Activated CD4-positive, alpha-beta memory T cell treated with anti-CD3 and anti-CD28 coated beads, Interleukin-2, amount 10 ng/mL, durations not matched to agents 7 days and 5 days (primary cell): ENCODE measurements around the gene MIA2. TPM values are rescaled to one million over a fixed set of nuclear protein-coding genes. Genes with fewer than 3 reads are reported as not detected.
"Not testable (repeated sequence)": the region's sequence is repeated elsewhere in the genome, so short reads cannot be mapped to it uniquely, and the experiment has no call there.

ENCODE experiments used
- CTCF ChIA-PET: fragments of 350-600 bp; sonication (Branson Sonifier 250); formaldehyde crosslinking; loops from one replicate; lab custom pipeline; 2021; ENCODE audit warnings: antibody characterized with exemption, inconsistent platforms; lab: Charles Lee
- POLR2A ChIA-PET: fragments of 350-600 bp; sonication (Branson Sonifier 250); formaldehyde crosslinking; loops from one replicate; lab custom pipeline; 2021; ENCODE audit warnings: antibody characterized with exemption; lab: Charles Lee
- DNase-seq: peaks from one replicate; pipeline ENCODE4 v3.0.0-alpha.2; 2020
- H3K27ac Mint-ChIP-seq: one replicate; pipeline ENCODE4 v1.8.0; 2021; ENCODE audit warnings: mild to moderate bottlenecking, mixed read lengths
- H3K27me3 Mint-ChIP-seq: one replicate; pipeline ENCODE4 v1.8.0; 2021; ENCODE audit warnings: mixed read lengths
- H3K36me3 Mint-ChIP-seq: one replicate; pipeline ENCODE4 v1.8.0; 2021; ENCODE audit warnings: low read depth, mixed read lengths
- H3K4me1 Mint-ChIP-seq: one replicate; pipeline ENCODE4 v1.8.0; 2021; ENCODE audit warnings: mixed read lengths
- H3K4me3 Mint-ChIP-seq: one replicate; pipeline ENCODE4 v1.8.0; 2021; ENCODE audit warnings: mild to moderate bottlenecking, mixed read lengths
- H3K9me3 Mint-ChIP-seq: one replicate; pipeline ENCODE4 v1.8.0; 2021; ENCODE audit warnings: mixed read lengths
- total RNA-seq, 2 experiments: library from RNA; stranded (reverse); gene quantifications; one replicate each; pipeline ENCODE4 v1.2.3, GENCODE V29; 2021

The MIA2 gene, protein sequence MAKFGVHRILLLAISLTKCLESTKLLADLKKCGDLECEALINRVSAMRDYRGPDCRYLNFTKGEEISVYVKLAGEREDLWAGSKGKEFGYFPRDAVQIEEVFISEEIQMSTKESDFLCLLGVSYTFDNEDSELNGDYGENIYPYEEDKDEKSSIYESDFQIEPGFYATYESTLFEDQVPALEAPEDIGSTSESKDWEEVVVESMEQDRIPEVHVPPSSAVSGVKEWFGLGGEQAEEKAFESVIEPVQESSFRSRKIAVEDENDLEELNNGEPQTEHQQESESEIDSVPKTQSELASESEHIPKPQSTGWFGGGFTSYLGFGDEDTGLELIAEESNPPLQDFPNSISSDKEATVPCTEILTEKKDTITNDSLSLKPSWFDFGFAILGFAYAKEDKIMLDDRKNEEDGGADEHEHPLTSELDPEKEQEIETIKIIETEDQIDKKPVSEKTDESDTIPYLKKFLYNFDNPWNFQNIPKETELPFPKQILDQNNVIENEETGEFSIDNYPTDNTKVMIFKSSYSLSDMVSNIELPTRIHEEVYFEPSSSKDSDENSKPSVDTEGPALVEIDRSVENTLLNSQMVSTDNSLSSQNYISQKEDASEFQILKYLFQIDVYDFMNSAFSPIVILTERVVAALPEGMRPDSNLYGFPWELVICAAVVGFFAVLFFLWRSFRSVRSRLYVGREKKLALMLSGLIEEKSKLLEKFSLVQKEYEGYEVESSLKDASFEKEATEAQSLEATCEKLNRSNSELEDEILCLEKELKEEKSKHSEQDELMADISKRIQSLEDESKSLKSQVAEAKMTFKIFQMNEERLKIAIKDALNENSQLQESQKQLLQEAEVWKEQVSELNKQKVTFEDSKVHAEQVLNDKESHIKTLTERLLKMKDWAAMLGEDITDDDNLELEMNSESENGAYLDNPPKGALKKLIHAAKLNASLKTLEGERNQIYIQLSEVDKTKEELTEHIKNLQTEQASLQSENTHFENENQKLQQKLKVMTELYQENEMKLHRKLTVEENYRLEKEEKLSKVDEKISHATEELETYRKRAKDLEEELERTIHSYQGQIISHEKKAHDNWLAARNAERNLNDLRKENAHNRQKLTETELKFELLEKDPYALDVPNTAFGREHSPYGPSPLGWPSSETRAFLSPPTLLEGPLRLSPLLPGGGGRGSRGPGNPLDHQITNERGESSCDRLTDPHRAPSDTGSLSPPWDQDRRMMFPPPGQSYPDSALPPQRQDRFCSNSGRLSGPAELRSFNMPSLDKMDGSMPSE (N-terminal part only)
- total RNA-seq, result 10 to 100 TPM; 30.8 to 33.0 TPM

DNA sequence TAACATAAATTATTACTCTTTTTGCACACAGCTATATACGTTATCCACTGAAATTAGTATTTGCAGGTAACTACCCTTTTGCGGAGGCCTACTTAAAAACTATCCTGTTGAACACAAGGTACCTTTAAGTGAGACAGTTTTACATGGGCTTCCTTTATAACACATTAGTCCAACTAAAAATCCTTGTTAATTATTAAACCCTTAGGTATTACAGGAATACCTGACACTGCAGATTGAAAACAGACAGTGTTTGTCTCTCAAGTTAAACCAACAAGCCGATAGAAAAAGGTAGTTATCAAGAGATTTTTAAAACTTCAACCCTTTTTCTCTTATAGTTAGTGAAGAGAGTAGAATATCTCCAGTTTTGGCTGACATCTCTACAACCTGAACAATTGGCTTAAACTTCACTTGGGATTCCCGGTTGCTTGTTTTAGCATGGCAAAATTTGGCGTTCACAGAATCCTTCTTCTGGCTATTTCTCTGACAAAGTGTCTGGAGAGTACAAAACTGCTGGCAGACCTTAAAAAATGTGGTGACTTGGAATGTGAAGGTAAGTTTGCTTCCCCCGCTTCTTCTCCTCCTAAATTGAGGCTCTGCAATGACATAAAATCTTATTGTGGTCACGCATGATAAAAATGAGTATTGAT, at the start of gene MIA2:
Gene MIA2 (plus strand): TSS at position 236 of the 647 bp plus-strand sequence. CDS start 200 bp downstream, at position 436.
- ChIA-PET POLR2A (no interaction called here), CTCF (no interaction called here)
- no peaks in the 10 kb centered on the region for H3K36me3 Mint-ChIP-seq
- no peak for DNase-seq
- no peaks in the 10 kb centered on the region for H3K27me3 Mint-ChIP-seq
- H3K9me3 Mint-ChIP-seq, result no peaks in the 10 kb centered on the region
- peaks cover 45% of the 10 kb centered on the region for H3K4me1 Mint-ChIP-seq
- H3K27ac Mint-ChIP-seq, result peak within 1 kb of the TSS; percentile 75
- H3K4me3 Mint-ChIP-seq, result no peak within 1 kb of the TSS

DNA sequence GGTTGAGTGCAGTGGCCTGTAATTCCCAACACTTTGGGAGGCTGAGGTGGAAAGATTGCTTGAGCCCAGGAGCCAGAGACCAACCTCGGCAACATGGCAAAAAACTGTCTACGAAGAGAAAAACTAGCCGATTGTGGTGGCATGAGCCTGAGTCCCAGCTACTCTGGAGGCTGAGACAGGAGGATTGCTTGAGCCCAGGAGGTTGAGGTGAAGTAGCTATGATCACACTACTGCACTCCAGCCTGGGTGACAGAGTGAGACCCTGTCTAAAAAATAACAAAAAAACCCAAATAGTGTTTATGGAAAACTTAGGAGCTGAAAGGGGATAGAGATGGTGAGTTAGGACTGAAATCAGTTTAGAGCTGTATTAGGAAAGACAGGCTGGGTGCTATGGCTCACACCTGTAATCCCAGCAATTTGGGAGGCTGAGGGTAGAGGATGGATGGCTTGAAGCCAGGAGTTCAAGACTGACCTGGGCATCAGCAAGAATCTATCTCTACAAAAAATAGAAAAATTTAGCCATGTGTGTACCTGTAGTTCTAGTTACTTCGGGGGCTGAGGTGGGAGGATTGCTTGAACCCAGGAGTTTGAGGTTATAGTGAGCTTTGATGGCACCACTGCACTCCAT, 49.0 kb upstream of the MIA2 start:
- no peak overlapping the region for H3K4me3 Mint-ChIP-seq
- H3K36me3 Mint-ChIP-seq, result peaks cover 41% of the 10 kb centered on the region
- H3K9me3 Mint-ChIP-seq, result no peaks in the 10 kb centered on the region
- DNase-seq, result no peak
- H3K27ac Mint-ChIP-seq, result no peak overlapping the region
- no peaks in the 10 kb centered on the region for H3K27me3 Mint-ChIP-seq
- H3K4me1 Mint-ChIP-seq, result peaks cover 26% of the 10 kb centered on the region
- CTCF ChIA-PET, result interaction anchor here (0.7 to 1.1 kb wide), 2 partner anchors 14 to 200 kb away, joined by 3 read pairs; no protein-coding TSS in a partner anchor
- POLR2A ChIA-PET, result interaction anchor here (1.2 to 2.9 kb wide), 5 partner anchors 10 to 247 kb away, joined by 4 to 15 read pairs (median 6); partner anchors contain the start of genes FBXO33, PNN and TRAPPC6B

DNA sequence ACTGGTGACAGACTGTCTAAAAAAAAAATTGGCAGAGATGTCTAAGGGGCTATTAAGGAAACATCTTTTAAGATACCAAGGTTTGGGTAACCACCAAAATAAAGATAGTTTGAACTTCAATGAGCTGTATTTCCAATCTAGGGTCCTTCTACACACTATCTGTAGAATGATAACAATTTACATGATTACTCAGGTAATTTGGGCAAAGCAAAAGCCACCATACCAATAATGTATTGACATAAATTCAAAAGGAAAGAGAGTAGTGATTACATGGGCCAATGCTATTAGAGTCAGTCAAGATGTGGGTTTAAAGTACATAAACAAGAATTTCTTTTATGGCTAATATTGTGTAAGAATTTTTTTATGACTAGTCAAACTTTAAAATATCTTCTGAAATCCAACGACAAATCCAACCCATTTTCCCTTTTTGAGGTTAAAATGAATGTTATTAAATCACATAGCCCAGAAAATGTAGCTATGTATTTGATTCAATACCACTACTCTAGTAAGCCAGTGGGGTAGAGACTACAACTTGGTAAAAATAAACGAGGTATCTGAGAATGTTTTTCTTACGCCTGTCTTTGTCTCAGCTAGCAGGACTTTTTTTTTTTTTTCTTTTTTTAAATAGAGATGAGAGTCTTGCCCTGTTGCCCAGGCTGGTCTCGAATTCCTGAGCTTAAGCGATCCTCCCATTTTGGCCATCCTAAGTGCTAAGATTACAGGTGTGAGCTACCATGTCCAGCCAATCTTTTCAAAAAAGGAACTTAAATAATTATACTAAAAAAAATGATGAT, 48.3 kb upstream of the MIA2 start:
- ChIA-PET POLR2A (interaction anchor here (0.8 to 2.9 kb wide), 8 partner anchors 10 to 246 kb away, joined by 3 to 15 read pairs (median 4); partner anchors contain the start of genes FBXO33, PNN and TRAPPC6B), CTCF (interaction anchor here (1.1 kb wide), 1 partner anchor 13 kb away, joined by 3 read pairs; no protein-coding TSS in a partner anchor)
- Mint-ChIP-seq H3K36me3 (peaks cover 42% of the 10 kb centered on the region), H3K9me3 (no peaks in the 10 kb centered on the region), H3K4me1 (peaks cover 29% of the 10 kb centered on the region), H3K27me3 (no peaks in the 10 kb centered on the region), H3K27ac (no peak overlapping the region), H3K4me3 (no peak overlapping the region)
- no peak for DNase-seq

DNA sequence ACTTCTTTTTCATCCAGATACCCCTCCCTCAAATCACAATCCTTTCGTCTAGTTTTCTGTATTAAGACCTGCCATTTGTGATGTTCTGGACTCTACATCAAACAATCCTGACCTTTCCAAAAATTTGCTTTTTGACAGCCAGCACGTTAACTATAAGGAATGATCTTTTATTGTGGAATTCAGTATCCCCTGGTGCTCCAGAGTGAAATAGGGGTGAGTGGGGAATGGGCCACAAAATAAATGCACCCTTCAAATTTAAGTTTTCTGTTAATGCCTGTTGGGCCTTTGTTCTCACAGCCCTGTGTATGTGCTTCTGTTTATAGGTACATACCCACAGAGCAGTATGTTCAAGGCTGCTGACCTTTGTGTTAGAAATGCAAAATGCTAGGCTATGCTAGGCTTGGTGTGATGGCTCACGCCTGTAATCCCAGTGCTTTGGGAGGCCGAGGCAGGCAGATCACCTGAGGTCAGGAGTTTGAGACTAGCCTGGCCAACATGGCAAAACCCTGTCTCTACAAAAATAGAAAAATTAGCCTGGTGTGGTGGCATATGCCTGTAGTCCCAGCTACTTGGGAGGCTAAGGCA, 46.7 kb upstream of the MIA2 start:
- Mint-ChIP-seq H3K4me3 (no peak overlapping the region), H3K36me3 (peaks cover 46% of the 10 kb centered on the region), H3K27me3 (no peaks in the 10 kb centered on the region), H3K9me3 (no peaks in the 10 kb centered on the region), H3K4me1 (peaks cover 30% of the 10 kb centered on the region), H3K27ac (no peak overlapping the region)
- CTCF ChIA-PET, result no interaction called here
- POLR2A ChIA-PET, result interaction anchor here (0.6 to 3.8 kb wide), 5 partner anchors 9 to 245 kb away, joined by 3 to 21 read pairs (median 3); partner anchors contain the start of gene FBXO33
- no peak for DNase-seq

DNA sequence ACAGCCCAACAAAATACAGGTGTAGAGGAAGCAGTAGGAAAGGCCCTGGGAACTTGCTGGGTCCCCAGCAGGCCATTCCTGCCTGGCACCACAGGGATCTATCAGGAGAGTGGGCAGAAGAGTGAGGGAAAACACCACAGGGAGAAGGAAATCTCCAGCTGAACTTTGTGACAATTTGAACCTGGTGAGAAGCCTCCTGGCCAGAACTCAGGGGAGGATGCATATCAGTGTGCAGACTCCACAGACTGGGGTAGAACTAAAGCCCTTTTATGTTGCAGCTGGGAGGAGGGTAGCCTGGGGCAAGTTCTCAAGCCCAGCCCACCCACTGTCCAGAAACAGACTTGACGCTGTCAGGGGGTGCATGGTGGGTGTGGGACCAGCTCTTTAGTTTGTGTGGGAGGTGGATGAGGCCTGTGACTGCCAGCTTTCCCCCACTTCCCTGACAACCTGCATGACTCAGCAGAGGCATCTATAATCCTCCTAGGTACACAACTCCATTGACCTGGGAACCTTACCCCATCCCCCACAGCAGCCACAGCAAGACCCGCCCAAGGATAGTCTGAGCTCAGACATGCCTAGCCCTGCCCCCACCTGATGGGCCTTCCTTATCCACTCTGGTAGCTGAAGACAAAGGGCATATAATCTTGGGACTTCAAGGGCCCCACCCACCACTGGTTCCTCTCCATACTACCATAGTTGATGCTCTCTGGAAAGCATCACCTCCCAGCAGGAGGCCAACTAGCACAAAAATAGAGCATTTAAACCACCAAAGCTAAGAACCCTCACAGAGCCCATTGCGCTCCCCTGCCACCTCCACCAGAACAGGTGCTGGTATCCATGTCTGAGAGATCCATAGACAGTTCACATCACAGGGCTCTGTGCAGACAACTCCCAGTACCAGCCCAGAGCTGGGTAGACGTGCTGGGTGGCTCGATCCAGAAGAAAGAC, 29.8 kb upstream of the MIA2 start:
- H3K27ac Mint-ChIP-seq, result no peak overlapping the region

DNA sequence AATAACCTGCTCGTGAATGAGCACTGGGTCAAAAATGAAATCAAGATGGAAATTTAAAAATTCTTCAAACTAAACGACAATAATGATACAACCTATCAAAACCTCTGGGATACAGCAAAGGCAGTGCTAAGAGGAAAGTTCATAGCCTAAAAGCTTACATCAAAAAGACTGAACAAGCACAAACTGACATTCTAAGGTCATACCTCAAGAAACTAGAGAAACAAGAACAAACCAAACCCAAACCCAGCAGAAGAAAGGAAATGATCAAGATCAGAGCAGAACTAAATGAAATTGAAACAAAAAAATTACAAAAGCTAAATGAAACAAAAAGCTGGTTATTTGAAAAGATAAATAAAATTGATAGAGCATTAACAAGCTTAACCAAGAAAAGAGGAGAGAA, 26.3 kb upstream of the MIA2 start:
- POLR2A ChIA-PET, result interaction anchor here (0.7 to 2.2 kb wide), 4 partner anchors 22 to 224 kb away, joined by 4 to 6 read pairs (median 5); partner anchors contain the start of gene TRAPPC6B
- H3K4me3 Mint-ChIP-seq, result peak overlapping the region; percentile 31
- H3K27me3 Mint-ChIP-seq, H3K9me3 Mint-ChIP-seq, DNase-seq: not testable (repeated sequence)
- CTCF ChIA-PET, result interaction anchor here (0.5 to 0.9 kb wide), 3 partner anchors 22 to 54 kb away, joined by 3 to 4 read pairs (median 4); partner anchors contain the start of gene TRAPPC6B
- peaks cover 13% of the 10 kb centered on the region for H3K36me3 Mint-ChIP-seq
- H3K4me1 Mint-ChIP-seq, result peaks cover 21% of the 10 kb centered on the region
- H3K27ac Mint-ChIP-seq, result peak overlapping the region; percentile 77

More for the DNA sequence above, 29.8 kb upstream of the MIA2 start:
- ChIA-PET POLR2A (interaction anchor here (1.6 to 2.0 kb wide), 2 partner anchors 15 to 29 kb away, joined by 4 to 6 read pairs; partner anchors contain the start of gene PNN), CTCF (interaction anchor here (0.6 to 1.2 kb wide), 2 partner anchors 14 to 25 kb away, joined by 3 to 4 read pairs; no protein-coding TSS in a partner anchor)
- Mint-ChIP-seq H3K9me3 (peaks cover 6% of the 10 kb centered on the region), H3K4me3 (no peak overlapping the region), H3K4me1 (peaks cover 21% of the 10 kb centered on the region), H3K27me3 (no peaks in the 10 kb centered on the region), H3K36me3 (peaks cover 13% of the 10 kb centered on the region)
- no peak for DNase-seq

DNA sequence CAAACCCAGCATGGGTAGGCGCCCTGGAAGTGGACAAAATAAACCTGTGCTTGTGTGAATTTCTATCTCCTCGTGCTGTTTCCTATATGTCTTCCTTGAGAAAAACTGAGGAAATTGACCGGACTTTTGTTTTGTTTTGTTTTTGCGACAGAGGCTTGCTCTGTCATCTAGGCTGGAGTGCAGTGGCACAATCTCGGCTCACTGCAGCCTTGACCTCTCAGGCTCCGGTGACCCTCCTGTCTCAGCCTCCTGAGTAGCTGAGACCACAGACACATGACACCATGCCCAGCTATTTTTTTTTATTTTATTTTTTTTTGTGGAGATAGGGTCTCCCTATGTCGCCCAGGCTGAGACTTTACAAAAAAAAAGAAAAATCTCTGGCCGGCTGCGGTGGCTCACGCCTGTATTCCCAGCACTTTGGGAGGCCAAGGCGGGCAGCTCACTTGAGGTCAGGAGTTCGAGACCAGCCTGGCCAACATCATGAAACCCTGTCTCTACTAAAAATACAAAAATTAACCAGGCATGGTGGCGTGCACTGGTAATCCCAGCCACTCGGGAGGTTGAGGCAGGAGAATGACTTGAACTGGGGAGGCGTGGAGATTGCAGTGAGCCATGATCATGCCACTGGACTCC, 22.5 kb upstream of the MIA2 start:
- DNase-seq, result no peak
- ChIA-PET CTCF (interaction anchor here (0.7 kb wide), 1 partner anchor 20 kb away, joined by 3 read pairs; no protein-coding TSS in a partner anchor), POLR2A (no interaction called here)
- Mint-ChIP-seq H3K9me3 (peaks cover 3% of the 10 kb centered on the region), H3K36me3 (peaks cover 7% of the 10 kb centered on the region), H3K27ac (no peak overlapping the region), H3K27me3 (no peaks in the 10 kb centered on the region), H3K4me1 (peaks cover 21% of the 10 kb centered on the region), H3K4me3 (no peak overlapping the region)

DNA sequence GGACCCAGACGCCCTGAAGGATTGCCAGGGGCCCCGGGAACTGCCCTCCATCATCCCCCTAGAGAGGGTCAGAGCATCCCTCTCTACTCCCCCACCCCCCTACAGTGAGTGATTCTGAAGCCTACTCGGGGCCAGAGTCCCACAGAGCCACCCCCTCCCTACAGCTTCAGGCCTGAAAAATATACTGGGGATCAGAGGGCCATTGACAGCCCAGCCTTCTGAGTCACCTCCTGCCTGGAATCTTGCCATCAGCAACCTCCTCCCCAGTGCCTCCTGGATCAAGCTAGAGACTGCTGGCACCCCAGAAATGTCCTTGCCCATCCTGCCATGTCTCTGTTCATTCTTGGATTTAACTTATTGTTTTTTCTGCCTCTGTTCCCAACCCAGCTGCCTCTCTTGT, 21.7 kb upstream of the MIA2 start:
- no peak overlapping the region for H3K27ac Mint-ChIP-seq
- H3K4me3 Mint-ChIP-seq, result no peak overlapping the region
- DNase-seq, result no peak
- peaks cover 17% of the 10 kb centered on the region for H3K4me1 Mint-ChIP-seq
- no peaks in the 10 kb centered on the region for H3K27me3 Mint-ChIP-seq
- ChIA-PET POLR2A (interaction anchor here (1.2 kb wide), 1 partner anchor 56 kb away, joined by 3 read pairs; no protein-coding TSS in a partner anchor), CTCF (interaction anchor here (0.7 kb wide), 1 partner anchor 19 kb away, joined by 3 read pairs; no protein-coding TSS in a partner anchor)
- peaks cover 3% of the 10 kb centered on the region for H3K36me3 Mint-ChIP-seq
- H3K9me3 Mint-ChIP-seq, result peaks cover 3% of the 10 kb centered on the region

DNA sequence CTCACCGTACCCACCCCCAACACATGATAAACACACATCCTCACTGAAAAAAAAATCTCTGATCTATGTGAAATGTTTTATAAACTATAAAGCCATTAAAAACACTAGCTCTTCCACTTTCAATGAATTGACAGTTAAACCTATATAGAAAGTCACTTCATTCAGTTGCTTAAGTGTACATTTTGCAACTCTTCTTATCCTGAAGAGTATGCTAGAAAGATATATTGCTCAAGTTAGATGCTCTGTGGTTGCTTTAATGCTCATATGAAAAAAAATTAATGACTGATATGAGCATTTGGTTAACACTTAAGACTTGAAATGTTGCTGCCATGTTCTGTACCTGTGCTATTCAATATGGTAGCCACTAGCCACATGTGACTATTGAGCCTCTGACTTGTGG, 21.0 kb upstream of the MIA2 start:
- no peaks in the 10 kb centered on the region for H3K27me3 Mint-ChIP-seq
- H3K4me3 Mint-ChIP-seq, result no peak overlapping the region
- peaks cover 17% of the 10 kb centered on the region for H3K4me1 Mint-ChIP-seq
- ChIA-PET CTCF (no interaction called here), POLR2A (interaction anchor here (1.2 kb wide), 1 partner anchor 55 kb away, joined by 3 read pairs; no protein-coding TSS in a partner anchor)
- DNase-seq, result no peak
- no peaks in the 10 kb centered on the region for H3K36me3 Mint-ChIP-seq
- no peak overlapping the region for H3K27ac Mint-ChIP-seq
- peaks cover 2% of the 10 kb centered on the region for H3K9me3 Mint-ChIP-seq
